ENCODE data around the gene FAM184A. TPM values are rescaled to one million over a fixed set of nuclear protein-coding genes. Genes with fewer than 3 reads are reported as not detected.
"Not testable (repeated sequence)": the region's sequence is repeated elsewhere in the genome, so short reads cannot be mapped to it uniquely, and the experiment has no call there.

FAM184A gene
- polyA plus RNA-seq, 1 experiment = not detected

DNA sequence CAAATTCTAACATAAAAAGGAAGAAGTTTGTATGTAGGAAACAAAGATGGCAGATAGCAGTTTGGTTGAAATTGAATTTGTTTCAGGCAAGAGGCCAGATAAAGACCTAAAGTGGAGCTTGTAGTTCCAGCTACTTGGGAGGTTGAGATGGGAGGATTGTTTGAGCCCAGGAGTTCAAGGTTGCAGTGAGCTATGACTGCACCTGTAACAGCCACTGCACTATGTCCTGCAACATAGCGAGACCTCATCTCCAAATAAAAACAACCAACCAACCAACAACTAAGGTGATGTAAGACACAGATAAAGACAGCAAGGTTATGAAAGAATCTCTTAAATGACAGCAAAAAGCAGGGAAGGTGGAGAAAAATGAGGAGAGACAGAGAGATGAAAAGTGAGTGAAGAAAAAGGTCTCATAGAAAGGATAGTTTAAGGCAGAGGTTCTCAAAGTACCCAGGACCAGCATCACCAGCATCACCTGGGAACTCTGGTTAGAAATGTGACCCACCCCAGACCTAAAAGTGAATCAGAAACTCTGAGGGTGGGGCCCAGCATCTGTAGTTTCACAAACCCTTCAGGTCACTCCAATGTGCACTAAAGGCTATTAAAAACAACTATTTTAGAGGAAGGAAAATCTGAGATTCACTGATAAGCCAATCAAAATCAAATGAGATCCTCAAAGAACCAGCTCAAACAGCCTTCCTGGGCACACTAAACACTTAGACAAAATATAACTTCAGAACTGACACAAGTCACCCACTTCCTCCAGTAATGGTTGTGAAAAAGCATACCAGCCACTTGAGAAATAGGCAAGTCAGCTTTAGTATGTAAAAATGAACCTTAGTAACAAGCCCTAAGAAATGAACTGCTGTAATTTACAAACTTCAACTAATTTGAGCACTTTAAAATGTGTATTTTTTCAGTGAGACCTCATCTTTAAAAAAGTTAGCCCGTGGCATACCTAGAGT is 57.6 kb downstream of the FAM184A start:
- no peak for DNase-seq (ENCODE audit: low read depth)
- Histone ChIP-seq H3K4me3 (ENCODE audit: low read depth, low read length) (no peak overlapping the region), H3K27me3 (ENCODE audit: control insufficient read depth, insufficient read depth, low read length) (no peaks in the 10 kb centered on the region), H3K36me3 (ENCODE audit: control insufficient read depth, insufficient read depth, low read length) (no peaks in the 10 kb centered on the region)
- TF ChIP-seq, protein P1, sequence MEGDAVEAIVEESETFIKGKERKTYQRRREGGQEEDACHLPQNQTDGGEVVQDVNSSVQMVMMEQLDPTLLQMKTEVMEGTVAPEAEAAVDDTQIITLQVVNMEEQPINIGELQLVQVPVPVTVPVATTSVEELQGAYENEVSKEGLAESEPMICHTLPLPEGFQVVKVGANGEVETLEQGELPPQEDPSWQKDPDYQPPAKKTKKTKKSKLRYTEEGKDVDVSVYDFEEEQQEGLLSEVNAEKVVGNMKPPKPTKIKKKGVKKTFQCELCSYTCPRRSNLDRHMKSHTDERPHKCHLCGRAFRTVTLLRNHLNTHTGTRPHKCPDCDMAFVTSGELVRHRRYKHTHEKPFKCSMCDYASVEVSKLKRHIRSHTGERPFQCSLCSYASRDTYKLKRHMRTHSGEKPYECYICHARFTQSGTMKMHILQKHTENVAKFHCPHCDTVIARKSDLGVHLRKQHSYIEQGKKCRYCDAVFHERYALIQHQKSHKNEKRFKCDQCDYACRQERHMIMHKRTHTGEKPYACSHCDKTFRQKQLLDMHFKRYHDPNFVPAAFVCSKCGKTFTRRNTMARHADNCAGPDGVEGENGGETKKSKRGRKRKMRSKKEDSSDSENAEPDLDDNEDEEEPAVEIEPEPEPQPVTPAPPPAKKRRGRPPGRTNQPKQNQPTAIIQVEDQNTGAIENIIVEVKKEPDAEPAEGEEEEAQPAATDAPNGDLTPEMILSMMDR (IDR thresholded peaks at IDR 0.05; ENCODE audit: insufficient read depth, low read depth, low read length) = no peak
- POLR2A ChIA-PET = no interaction called here
- CTCF ChIA-PET = no interaction called here

DNA sequence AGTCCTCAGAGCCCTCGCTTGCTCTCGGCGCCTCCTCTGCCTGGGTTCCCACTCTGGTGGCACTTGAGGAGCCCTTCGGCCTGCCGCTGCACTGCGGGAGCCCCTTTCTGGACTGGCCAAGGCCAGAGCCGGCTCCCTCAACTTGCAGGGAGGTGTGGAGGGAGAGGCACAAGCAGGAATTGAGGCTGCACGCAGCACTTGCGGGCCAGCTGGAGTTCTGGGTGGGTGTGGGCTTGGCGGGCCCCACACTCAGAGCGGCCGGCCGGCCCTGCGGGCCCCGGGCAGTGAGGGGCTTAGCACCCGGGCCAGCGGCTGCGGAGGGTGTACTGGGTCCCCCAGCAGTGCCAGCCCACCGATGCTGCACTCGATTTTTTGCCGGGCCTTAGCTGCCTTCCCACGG is 63.3 kb downstream of the FAM184A start:
- H3K4me3 ChIP-seq (ENCODE audit: low read depth, low read length); POLR2A ChIA-PET; H3K36me3 ChIP-seq (ENCODE audit: control insufficient read depth, insufficient read depth, low read length); DNase-seq (ENCODE audit: low read depth); CTCF ChIA-PET; H3K27me3 ChIP-seq (ENCODE audit: control insufficient read depth, insufficient read depth, low read length): not testable (repeated sequence)

DNA sequence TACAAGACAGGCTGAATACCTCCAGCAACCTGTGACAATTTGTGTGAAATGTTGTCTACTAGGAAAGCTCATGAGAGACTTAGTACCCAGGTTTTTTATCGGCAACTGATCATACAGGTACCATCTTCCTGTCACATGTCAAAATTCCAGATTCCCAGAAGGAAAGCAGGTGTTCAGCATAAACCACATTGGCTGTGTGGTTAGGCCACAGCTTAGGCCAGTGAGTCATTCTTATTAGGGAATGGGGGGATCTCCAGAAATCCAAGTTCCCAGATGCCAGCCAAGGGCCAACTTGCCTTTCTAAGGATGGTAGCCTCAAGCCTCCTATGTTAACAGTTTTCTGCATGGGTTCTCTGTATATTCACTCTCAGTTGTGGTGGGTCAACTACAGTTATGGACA is 65.9 kb downstream of the FAM184A start:
- no peak for DNase-seq (ENCODE audit: low read depth)
- CTCF ChIA-PET = no interaction called here

DNA sequence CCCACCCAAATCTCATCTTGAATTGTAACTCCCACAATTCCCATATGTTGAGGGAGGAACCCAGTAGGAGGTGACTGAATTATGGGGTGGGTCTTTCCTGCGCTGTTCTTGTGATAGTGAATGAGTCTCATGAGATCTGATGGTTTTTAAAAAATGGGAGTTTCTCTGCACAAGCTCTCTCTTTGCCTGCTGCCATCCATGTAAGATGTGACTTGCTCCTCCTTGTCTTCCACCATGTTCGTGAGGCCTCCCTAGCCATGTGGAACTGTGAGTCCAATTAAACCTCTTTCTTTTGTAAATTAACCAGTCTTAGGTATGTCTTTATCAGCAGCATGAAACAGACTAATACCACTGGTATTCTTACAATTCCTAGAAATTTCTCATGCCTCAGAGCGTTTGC is 69.2 kb downstream of the FAM184A start:
- H3K27me3 ChIP-seq (ENCODE audit: control insufficient read depth, insufficient read depth, low read length); DNase-seq (ENCODE audit: low read depth); CTCF ChIA-PET; POLR2A ChIA-PET; H3K4me3 ChIP-seq (ENCODE audit: low read depth, low read length); H3K36me3 ChIP-seq (ENCODE audit: control insufficient read depth, insufficient read depth, low read length): not testable (repeated sequence)

More for the DNA sequence above, 65.9 kb downstream of the FAM184A start:
- Histone ChIP-seq H3K36me3 (ENCODE audit: control insufficient read depth, insufficient read depth, low read length) (no peaks in the 10 kb centered on the region), H3K27me3 (ENCODE audit: control insufficient read depth, insufficient read depth, low read length) (no peaks in the 10 kb centered on the region), H3K4me3 (ENCODE audit: low read depth, low read length) (no peak overlapping the region)
- TF ChIP-seq, protein P1 (IDR thresholded peaks at IDR 0.05; ENCODE audit: insufficient read depth, low read depth, low read length) = no peak
- POLR2A ChIA-PET = no interaction called here

DNA sequence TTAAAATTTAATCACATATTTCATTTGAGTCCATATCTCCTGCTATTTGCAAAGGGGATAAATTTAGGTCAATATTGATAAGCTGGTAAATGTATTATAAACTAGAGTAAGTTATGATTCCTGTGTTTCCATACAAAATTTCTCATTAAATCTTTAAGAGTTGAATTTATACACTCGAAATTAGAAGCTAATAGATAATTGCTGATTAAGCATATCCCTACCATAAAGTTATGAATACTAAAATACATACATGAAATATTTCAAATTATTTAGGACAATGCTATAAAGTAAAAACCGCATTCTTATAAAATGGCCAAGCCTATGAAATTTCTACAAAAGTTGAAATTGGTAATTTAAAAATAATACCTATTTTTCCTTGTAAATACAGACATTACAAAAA is 71.5 kb downstream of the FAM184A start:
- Histone ChIP-seq H3K36me3 (ENCODE audit: control insufficient read depth, insufficient read depth, low read length) (no peaks in the 10 kb centered on the region), H3K27me3 (ENCODE audit: control insufficient read depth, insufficient read depth, low read length) (peaks cover 1% of the 10 kb centered on the region; the same call in 1 of the 2 replicates), H3K4me3 (ENCODE audit: low read depth, low read length) (no peak overlapping the region)
- DNase-seq (ENCODE audit: low read depth) = no peak
- CTCF ChIA-PET = no interaction called here
- POLR2A ChIA-PET = no interaction called here
- TF ChIP-seq, protein P1 (IDR thresholded peaks at IDR 0.05; ENCODE audit: insufficient read depth, low read depth, low read length) = no peak

DNA sequence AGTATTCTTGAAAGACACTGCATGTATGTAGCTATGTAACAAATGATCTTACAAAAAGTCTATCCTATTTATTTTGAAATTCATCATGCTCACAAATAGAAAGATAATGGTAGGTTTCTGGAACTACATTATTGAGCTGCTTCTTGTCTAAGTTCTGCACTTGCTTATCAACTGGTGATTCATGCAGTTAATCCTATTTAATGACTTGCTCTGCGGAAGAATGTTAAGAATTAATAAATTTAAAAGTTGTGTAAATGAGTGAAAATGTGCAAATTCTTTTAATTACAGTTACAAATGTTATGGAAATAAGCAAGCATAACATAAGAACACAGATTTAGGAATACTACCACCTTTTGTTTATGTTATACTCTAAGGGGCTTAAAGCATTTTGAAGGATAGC is 76.4 kb downstream of the FAM184A start:
- POLR2A ChIA-PET = no interaction called here
- CTCF ChIA-PET = no interaction called here
- Histone ChIP-seq H3K27me3 (ENCODE audit: control insufficient read depth, insufficient read depth, low read length) (peaks cover 1% of the 10 kb centered on the region; the same call in 1 of the 2 replicates), H3K4me3 (ENCODE audit: low read depth, low read length) (no peak overlapping the region), H3K36me3 (ENCODE audit: control insufficient read depth, insufficient read depth, low read length) (no peaks in the 10 kb centered on the region)
- no peak for DNase-seq (ENCODE audit: low read depth)
- TF ChIP-seq, protein P1 (IDR thresholded peaks at IDR 0.05; ENCODE audit: insufficient read depth, low read depth, low read length) = no peak
